GM21717 (cell line): ENCODE measurements around the gene IRS1.

Experiments
- ATAC-seq: cut with Tn5 transposase; IDR thresholded peaks from one replicate; pipeline ENCODE4 v1.9.1; 2021; ENCODE audit warnings: mild to moderate bottlenecking, moderate library complexity; ENCODE audit not compliant: unreplicated experiment

Gene IRS1

DNA sequence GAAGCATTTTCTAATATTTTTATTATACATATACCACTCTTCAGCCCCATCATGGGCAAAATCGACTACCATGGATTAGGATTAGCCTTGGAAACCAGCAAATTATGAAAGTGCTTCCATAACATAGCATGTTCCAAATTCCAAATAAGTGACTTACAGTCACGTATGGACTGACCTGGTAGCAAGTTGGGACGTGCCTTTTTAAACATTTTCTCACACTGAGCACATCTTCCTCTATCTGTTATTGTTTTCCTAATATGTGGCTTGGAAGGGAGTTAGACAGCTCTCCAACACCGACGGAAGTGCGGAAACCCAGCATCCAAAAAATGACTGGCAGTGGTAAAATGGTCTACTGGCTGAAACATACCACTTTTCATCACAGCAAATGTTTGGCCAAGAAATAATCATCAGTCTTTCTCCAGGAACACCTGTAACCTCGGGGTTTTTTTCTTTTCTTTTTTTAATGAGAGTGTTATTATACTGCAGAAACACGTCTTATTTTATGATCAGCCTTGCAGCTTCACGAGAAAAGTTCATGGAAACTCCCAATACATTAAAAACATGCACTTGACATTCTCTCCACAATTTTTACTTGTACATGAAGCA is 107.0 kb downstream of the IRS1 start:
- ATAC-seq: no peak

DNA sequence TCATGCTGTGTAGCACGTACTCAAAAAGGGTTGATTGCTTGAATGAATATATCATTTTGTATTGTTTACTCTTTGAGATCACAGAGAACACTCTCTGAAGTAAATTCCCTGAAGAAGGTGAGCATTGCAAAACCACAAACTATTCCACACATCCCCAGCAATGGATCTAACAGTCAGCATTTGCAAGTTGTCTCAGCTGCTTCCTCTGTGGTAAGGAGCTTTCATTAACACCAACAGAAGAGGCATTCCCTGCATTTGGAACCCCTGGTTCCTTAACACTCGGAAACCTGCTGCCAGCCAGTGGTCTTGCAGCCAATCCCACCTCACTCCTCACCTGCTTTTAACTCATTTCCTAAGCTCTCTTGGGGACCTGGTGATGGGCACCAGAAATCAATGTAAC is 108.4 kb downstream of the IRS1 start:
- ATAC-seq: no peak

DNA sequence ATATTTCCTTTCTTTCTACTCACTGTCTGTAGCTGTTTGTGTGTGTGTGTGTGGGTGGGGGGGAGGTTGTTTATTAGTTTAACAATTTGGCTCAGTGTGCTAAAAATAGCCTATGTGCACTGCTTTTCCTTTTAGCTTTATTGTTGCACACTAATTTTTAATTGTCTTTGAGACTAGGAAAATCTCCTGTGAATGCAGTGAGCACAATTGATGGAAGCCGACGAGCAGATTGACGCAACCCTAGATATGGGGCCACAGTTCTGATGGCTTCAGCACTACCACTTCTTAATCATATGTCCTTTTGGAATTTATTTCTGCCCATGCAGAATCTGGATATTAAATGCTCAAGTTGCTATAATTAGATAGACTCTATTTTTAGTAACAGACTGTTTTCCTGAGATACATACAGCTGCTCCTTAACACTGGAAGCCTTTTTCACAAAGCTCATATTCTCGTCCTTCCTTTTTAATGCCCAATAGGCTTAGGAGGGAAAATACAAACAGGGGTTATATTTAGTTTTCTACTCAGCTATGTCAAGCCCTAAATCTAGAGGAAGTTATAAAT is 109.1 kb downstream of the IRS1 start:
- no peak for ATAC-seq

- ATAC-seq: no peak
Measured at GRCh38 chr2:226687641-226688253, 111.9 kb downstream of the IRS1 start.

DNA sequence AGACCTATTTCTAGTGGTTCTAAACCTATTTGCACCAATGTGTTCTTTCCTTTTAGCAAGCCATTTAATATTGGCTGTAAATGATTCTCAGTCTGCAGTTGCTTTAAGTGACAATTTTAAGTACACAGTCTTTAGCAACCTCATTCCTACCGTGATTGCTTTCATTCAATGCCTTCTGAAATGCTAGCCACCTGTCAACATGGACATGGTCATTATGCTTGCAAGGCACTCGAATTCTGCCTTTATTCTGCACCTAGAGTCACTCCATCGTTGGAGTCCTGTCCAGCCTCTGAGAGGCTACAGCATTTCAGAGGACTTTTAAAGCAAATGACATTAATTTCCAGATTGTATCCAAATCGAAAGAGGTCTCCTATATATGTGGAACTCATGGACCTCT is 115.1 kb downstream of the IRS1 start:
- ATAC-seq: no peak

DNA sequence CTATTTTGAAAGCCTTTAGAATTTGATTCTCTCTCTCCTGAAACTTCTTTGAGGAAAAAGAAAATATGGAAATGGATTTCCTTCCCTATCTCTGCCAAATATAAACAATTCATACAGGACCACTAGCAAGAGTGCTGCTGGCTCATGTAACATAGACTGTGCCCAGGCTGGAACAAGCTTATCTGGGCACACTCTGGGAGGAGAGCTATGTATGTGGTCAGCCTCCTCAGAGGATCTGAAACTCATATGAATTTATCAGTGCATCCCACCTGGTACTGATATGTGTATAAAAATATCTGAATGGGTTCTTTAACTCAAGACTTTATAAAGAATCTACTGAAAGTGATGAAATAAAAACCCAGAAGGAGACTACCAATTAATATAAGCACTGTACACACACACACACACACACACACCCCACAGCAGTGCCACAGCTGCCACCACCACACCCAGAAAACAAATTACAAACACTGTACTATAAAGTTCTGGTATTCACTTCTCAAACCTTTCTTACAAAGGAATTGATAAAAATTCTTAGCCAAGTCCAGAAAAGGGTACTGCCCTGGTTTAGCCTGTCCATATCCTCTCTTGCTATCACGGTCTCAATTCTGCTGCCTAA is 115.6 kb downstream of the IRS1 start:
- ATAC-seq: no peak

GRCh38 chr2:226683196-226683595 is 116.4 kb downstream of the IRS1 start:
- ATAC-seq: no peak
